ENCODE measurements around the gene DAP3. TPM values are rescaled to one million over a fixed set of nuclear protein-coding genes. Genes with fewer than 3 reads are reported as not detected.

Gene DAP3
- total and polyA plus RNA-seq, 9 of the 15 experiments (the other 6 are each of a cell fraction or from before 2014, with no cell fraction given) = 155 to 484 (median 298) TPM

- TF ChIP-seq ZBTB11 (CRISPR knock-in tag; IDR thresholded peaks at IDR 0.05) (no peak), ZMIZ1 (IDR thresholded peaks at IDR 0.05; ENCODE audit: low read depth in 2 of 2, low read length in 2 of 2) (no peak), DDX20 (tag; IDR thresholded peaks at IDR 0.05; ENCODE audit: low read depth) (no peak), NR4A1 (CRISPR knock-in tag; IDR thresholded peaks at IDR 0.05) (no peak), NR4A1 (tag; IDR thresholded peaks at IDR 0.05) (no peak), ELK1 (CRISPR knock-in tag; IDR thresholded peaks at IDR 0.05) (no peak)
These were observed 6.2 kb downstream of the DAP3 start (continued) for GRCh38 chr1:155695072-155695471.
